Nephron progenitor cell (in vitro differentiated cells): ENCODE results near the gene STX16.
A peak's percentile ranks its signal among the peaks of the same experiment; 100 is the strongest.

Experiments used
- DNase-seq: peaks from one replicate; pipeline ENCODE4 v3.0.0; 2021
- H3K27ac Mint-ChIP-seq: 2 replicates; pipeline ENCODE4 v1.8.0; 2021; ENCODE audit warnings: mild to moderate bottlenecking, moderate library complexity, mixed read lengths
- H3K27me3 Mint-ChIP-seq: 2 replicates; pipeline ENCODE4 v1.8.0; 2021; ENCODE audit warnings: mild to moderate bottlenecking, low read depth, mixed read lengths; ENCODE audit not compliant: poor library complexity
- H3K36me3 Mint-ChIP-seq: 2 replicates; pipeline ENCODE4 v1.8.0; 2021; ENCODE audit warnings: low read depth, mixed read lengths
- H3K4me1 Mint-ChIP-seq: 2 replicates; pipeline ENCODE4 v1.8.0; 2021; ENCODE audit warnings: mixed read lengths
- H3K4me3 Mint-ChIP-seq: 2 replicates; pipeline ENCODE4 v1.8.0; 2021; ENCODE audit warnings: mild to moderate bottlenecking, moderate library complexity, mixed read lengths
- H3K9me3 Mint-ChIP-seq: 2 replicates; pipeline ENCODE4 v1.8.0; 2021; ENCODE audit warnings: mild to moderate bottlenecking, moderate library complexity, mixed read lengths
- CTCF ChIP-seq: fragments of 200-600 bp; sonication (generic); IDR thresholded peaks from 2 replicates; pipeline ENCODE4 v1.5.0; 2021; ENCODE audit warnings: antibody characterized with exemption

Gene STX16

GRCh38 chr20:58664331-58664730, 13.2 kb downstream of the STX16 start:
- TF ChIP-seq CTCF = no peak
- no peak for DNase-seq
- H3K4me3 Mint-ChIP-seq = no peak overlapping the region
- peaks cover 43% of the 10 kb centered on the region for H3K4me1 Mint-ChIP-seq
- no peaks in the 10 kb centered on the region for H3K9me3 Mint-ChIP-seq
- H3K36me3 Mint-ChIP-seq = peaks cover 36% of the 10 kb centered on the region
- no peaks in the 10 kb centered on the region for H3K27me3 Mint-ChIP-seq
- no peak overlapping the region for H3K27ac Mint-ChIP-seq

- Mint-ChIP-seq H3K9me3 (no peaks in the 10 kb centered on the region), H3K27me3 (no peaks in the 10 kb centered on the region), H3K27ac (no peak overlapping the region), H3K4me1 (peaks cover 37% of the 10 kb centered on the region), H3K4me3 (no peak overlapping the region), H3K36me3 (peaks cover 36% of the 10 kb centered on the region)
- no peak for DNase-seq
- TF ChIP-seq CTCF = no peak
These were observed 13.8 kb downstream of the STX16 start for GRCh38 chr20:58664883-58665282.

GRCh38 chr20:58665606-58666005, 14.5 kb downstream of the STX16 start:
- Mint-ChIP-seq H3K4me3 (no peak overlapping the region), H3K27ac (peak overlapping the region; percentile 66), H3K4me1 (peaks cover 30% of the 10 kb centered on the region), H3K9me3 (no peaks in the 10 kb centered on the region), H3K27me3 (no peaks in the 10 kb centered on the region), H3K36me3 (peaks cover 44% of the 10 kb centered on the region)
- no peak for TF ChIP-seq CTCF
- DNase-seq = peak; percentile 22

GRCh38 chr20:58666702-58667101, 15.6 kb downstream of the STX16 start:
- no peak overlapping the region for H3K27ac Mint-ChIP-seq
- no peak overlapping the region for H3K4me3 Mint-ChIP-seq
- H3K36me3 Mint-ChIP-seq = peaks cover 42% of the 10 kb centered on the region
- H3K9me3 Mint-ChIP-seq = no peaks in the 10 kb centered on the region
- DNase-seq = no peak
- H3K4me1 Mint-ChIP-seq = peaks cover 19% of the 10 kb centered on the region
- no peaks in the 10 kb centered on the region for H3K27me3 Mint-ChIP-seq
- no peak for TF ChIP-seq CTCF

GRCh38 chr20:58667975-58668374, 16.9 kb downstream of the STX16 start:
- no peaks in the 10 kb centered on the region for H3K27me3 Mint-ChIP-seq
- no peak overlapping the region for H3K4me3 Mint-ChIP-seq
- peaks cover 39% of the 10 kb centered on the region for H3K36me3 Mint-ChIP-seq
- H3K4me1 Mint-ChIP-seq = peaks cover 14% of the 10 kb centered on the region
- no peak for TF ChIP-seq CTCF
- DNase-seq = no peak
- H3K27ac Mint-ChIP-seq = no peak overlapping the region
- no peaks in the 10 kb centered on the region for H3K9me3 Mint-ChIP-seq

- H3K27ac Mint-ChIP-seq = no peak overlapping the region
- H3K27me3 Mint-ChIP-seq = no peaks in the 10 kb centered on the region
- TF ChIP-seq CTCF = no peak
- peaks cover 44% of the 10 kb centered on the region for H3K36me3 Mint-ChIP-seq
- no peaks in the 10 kb centered on the region for H3K9me3 Mint-ChIP-seq
- H3K4me1 Mint-ChIP-seq = peaks cover 14% of the 10 kb centered on the region
- no peak for DNase-seq
- no peak overlapping the region for H3K4me3 Mint-ChIP-seq
These were observed 17.8 kb downstream of the STX16 start for GRCh38 chr20:58668901-58669286.
